K562 (cell line): ENCODE data around the gene USP48. TPM values are rescaled to one million over a fixed set of nuclear protein-coding genes. Genes with fewer than 3 reads are reported as not detected.

Experiments
- FOXA3 ChIP-seq, 2 experiments: fragments of 450-650 bp in 1 of 2; sonication (generic) in 1 of 2; formaldehyde crosslinking; IDR thresholded peaks in 1 of 2; conservative IDR thresholded peaks in 1 of 2; 2 replicates each; pipeline versions ENCODE4 v1.4.0 to v1.8.0; 2020 to 2022; ENCODE audit warnings: mild to moderate bottlenecking in 2 of 2, missing genetic modification reagents in 1 of 2
- GTF2F1 ChIP-seq: IDR thresholded peaks from 2 replicates; pipeline ENCODE4 v1.6.1; 2011; ENCODE audit warnings: low read depth, low read length, improper control_type of control experiment
- MCM5 ChIP-seq: fragments of 450-650 bp; IDR thresholded peaks from 2 replicates; pipeline ENCODE4 v1.6.1; 2016; ENCODE audit warnings: low read depth
- MED1 ChIP-seq: sonication (generic); formaldehyde crosslinking; IDR thresholded peaks from 2 replicates; pipeline ENCODE4 v1.8.1; 2023; ENCODE audit warnings: missing genetic modification reagents, borderline replicate concordance
- MTA1 ChIP-seq: fragments of 450-650 bp; IDR thresholded peaks from 2 replicates; pipeline ENCODE4 v1.6.1; 2017; ENCODE audit warnings: borderline replicate concordance
- POLR2A ChIP-seq: fragments of 450-650 bp; conservative IDR thresholded peaks from 2 replicates; pipeline ENCODE4 v1.6.1; 2016
- TCF3 ChIP-seq: sonication (generic); formaldehyde crosslinking; IDR thresholded peaks from 2 replicates; pipeline ENCODE4 v1.4.0; 2020; ENCODE audit warnings: mild to moderate bottlenecking, missing genetic modification reagents
- ZNF316 ChIP-seq: fragments of 450-650 bp; IDR thresholded peaks from 2 replicates; pipeline ENCODE4 v1.6.1; 2016
- polyA plus RNA-seq, 8 experiments: library from polyadenylated mRNA; depleted of rRNA in 4 of 8; stranded (reverse) in 5 of 8; unstranded in 3 of 8; fragments of >200 nt; fragmentation: Nextera tagmentation in 2 of 8; fragmentation: Illumina TruSeq in 1 of 8; extraction: Ambion mirVana in 2 of 8; extraction: Trizol in 1 of 8; gene quantifications; 2 replicates each; pipeline versions ENCODE4 v1.2.1 to v1.2.3, GENCODE V29; 2011 to 2014; ENCODE audit warnings: inconsistent platforms in 1 of 8, missing spikeins in 1 of 8
- total RNA-seq, 7 experiments: library from RNA; depleted of rRNA in 6 of 7; stranded (reverse); fragments of >200 nt in 6 of 7; fragmentation: Illumina TruSeq in 2 of 7; extraction: Trizol in 2 of 7; gene quantifications; 2 replicates each; pipeline versions ENCODE4 v1.2.1 to v1.2.3, GENCODE V29; 2011 to 2021; ENCODE audit warnings: low replicate concordance in 1 of 7
- TF ChIP-seq, protein P1 (sequence below): sonication (generic); formaldehyde crosslinking; IDR thresholded peaks from 2 replicates; pipeline ENCODE4 v1.8.1; 2023; ENCODE audit warnings: mild to moderate bottlenecking, missing genetic modification reagents
- TF ChIP-seq, protein P2 (sequence below), 2 experiments: fragments of 450-650 bp; IDR thresholded peaks; 2 replicates each; pipeline ENCODE4 v1.6.1; 2018; ENCODE audit warnings: mild to moderate bottlenecking in 2 of 2, low read depth in 1 of 2; ENCODE audit not compliant: partially characterized antibody in 2 of 2
- TF ChIP-seq, protein P3 (sequence below): sonication (generic); formaldehyde crosslinking; IDR thresholded peaks from 2 replicates; pipeline ENCODE4 v1.8.0; 2022; ENCODE audit warnings: mild to moderate bottlenecking, missing genetic modification reagents, borderline replicate concordance
- TF ChIP-seq, protein P4 (sequence below): sonication (generic); formaldehyde crosslinking; IDR thresholded peaks from 2 replicates; pipeline ENCODE4 v1.5.0; 2020; ENCODE audit warnings: missing genetic modification reagents
- TF ChIP-seq, protein P5 (sequence below): fragments of 250-450 bp; sonication (Bioruptor Pico); IDR thresholded peaks from 2 replicates; pipeline ENCODE4 v1.5.0; 2021; ENCODE audit warnings: mild to moderate bottlenecking, moderate library complexity

The USP48 gene
- total and polyA plus RNA-seq, 9 of the 15 experiments (the other 6 are each of a cell fraction or from before 2014, with no cell fraction given): 23.3 to 123 (median 106) TPM

DNA sequence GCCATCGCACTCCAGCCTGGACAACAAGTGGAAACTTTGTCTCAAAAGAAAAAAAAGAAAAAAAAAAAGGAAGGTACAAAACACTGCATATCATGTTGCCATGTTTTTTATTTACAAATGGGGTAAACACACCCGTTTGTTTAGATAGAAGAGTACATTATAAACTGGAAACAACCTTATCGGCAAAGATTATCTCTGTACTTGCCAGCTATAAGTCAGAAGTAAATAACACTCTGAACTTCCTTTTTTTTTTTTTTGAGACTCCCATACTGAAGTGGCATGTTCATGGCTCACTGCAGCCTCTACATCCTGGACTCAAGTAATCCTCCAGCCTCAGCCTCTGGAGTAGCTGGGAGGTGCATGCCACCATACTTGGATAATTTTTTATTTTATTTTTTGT, 21.9 kb downstream of the USP48 start (continued):
- TF ChIP-seq, protein P1, sequence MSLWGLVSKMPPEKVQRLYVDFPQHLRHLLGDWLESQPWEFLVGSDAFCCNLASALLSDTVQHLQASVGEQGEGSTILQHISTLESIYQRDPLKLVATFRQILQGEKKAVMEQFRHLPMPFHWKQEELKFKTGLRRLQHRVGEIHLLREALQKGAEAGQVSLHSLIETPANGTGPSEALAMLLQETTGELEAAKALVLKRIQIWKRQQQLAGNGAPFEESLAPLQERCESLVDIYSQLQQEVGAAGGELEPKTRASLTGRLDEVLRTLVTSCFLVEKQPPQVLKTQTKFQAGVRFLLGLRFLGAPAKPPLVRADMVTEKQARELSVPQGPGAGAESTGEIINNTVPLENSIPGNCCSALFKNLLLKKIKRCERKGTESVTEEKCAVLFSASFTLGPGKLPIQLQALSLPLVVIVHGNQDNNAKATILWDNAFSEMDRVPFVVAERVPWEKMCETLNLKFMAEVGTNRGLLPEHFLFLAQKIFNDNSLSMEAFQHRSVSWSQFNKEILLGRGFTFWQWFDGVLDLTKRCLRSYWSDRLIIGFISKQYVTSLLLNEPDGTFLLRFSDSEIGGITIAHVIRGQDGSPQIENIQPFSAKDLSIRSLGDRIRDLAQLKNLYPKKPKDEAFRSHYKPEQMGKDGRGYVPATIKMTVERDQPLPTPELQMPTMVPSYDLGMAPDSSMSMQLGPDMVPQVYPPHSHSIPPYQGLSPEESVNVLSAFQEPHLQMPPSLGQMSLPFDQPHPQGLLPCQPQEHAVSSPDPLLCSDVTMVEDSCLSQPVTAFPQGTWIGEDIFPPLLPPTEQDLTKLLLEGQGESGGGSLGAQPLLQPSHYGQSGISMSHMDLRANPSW (CRISPR knock-in tag): no peak
- TF ChIP-seq GTF2F1 (no peak), POLR2A (no peak), MCM5 (no peak), TCF3 (CRISPR knock-in tag) (no peak), MED1 (CRISPR knock-in tag) (no peak), FOXA3 (CRISPR knock-in tag; conservative IDR thresholded peaks at IDR 0.05 in 1 of 2, IDR thresholded peaks at IDR 0.05 in 1 of 2) (peak; percentile 44 to 73; a peak in 3 of 4 replicates), MTA1 (peak; percentile 71; the same call in 1 of the 2 replicates), ZNF316 (no peak)
- TF ChIP-seq, protein P2, sequence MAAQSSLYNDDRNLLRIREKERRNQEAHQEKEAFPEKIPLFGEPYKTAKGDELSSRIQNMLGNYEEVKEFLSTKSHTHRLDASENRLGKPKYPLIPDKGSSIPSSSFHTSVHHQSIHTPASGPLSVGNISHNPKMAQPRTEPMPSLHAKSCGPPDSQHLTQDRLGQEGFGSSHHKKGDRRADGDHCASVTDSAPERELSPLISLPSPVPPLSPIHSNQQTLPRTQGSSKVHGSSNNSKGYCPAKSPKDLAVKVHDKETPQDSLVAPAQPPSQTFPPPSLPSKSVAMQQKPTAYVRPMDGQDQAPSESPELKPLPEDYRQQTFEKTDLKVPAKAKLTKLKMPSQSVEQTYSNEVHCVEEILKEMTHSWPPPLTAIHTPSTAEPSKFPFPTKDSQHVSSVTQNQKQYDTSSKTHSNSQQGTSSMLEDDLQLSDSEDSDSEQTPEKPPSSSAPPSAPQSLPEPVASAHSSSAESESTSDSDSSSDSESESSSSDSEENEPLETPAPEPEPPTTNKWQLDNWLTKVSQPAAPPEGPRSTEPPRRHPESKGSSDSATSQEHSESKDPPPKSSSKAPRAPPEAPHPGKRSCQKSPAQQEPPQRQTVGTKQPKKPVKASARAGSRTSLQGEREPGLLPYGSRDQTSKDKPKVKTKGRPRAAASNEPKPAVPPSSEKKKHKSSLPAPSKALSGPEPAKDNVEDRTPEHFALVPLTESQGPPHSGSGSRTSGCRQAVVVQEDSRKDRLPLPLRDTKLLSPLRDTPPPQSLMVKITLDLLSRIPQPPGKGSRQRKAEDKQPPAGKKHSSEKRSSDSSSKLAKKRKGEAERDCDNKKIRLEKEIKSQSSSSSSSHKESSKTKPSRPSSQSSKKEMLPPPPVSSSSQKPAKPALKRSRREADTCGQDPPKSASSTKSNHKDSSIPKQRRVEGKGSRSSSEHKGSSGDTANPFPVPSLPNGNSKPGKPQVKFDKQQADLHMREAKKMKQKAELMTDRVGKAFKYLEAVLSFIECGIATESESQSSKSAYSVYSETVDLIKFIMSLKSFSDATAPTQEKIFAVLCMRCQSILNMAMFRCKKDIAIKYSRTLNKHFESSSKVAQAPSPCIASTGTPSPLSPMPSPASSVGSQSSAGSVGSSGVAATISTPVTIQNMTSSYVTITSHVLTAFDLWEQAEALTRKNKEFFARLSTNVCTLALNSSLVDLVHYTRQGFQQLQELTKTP (IDR thresholded peaks at IDR 0.05; ENCODE audit: low read depth in 1 of 2, partially characterized antibody in 2 of 2): peak in 1 of 2 experiments; percentile 53
- TF ChIP-seq, protein P3, sequence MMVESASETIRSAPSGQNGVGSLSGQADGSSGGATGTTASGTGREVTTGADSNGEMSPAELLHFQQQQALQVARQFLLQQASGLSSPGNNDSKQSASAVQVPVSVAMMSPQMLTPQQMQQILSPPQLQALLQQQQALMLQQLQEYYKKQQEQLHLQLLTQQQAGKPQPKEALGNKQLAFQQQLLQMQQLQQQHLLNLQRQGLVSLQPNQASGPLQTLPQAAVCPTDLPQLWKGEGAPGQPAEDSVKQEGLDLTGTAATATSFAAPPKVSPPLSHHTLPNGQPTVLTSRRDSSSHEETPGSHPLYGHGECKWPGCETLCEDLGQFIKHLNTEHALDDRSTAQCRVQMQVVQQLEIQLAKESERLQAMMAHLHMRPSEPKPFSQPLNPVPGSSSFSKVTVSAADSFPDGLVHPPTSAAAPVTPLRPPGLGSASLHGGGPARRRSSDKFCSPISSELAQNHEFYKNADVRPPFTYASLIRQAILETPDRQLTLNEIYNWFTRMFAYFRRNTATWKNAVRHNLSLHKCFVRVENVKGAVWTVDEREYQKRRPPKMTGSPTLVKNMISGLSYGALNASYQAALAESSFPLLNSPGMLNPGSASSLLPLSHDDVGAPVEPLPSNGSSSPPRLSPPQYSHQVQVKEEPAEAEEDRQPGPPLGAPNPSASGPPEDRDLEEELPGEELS (CRISPR knock-in tag): no peak
- TF ChIP-seq, protein P4, sequence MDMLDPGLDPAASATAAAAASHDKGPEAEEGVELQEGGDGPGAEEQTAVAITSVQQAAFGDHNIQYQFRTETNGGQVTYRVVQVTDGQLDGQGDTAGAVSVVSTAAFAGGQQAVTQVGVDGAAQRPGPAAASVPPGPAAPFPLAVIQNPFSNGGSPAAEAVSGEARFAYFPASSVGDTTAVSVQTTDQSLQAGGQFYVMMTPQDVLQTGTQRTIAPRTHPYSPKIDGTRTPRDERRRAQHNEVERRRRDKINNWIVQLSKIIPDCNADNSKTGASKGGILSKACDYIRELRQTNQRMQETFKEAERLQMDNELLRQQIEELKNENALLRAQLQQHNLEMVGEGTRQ (CRISPR knock-in tag): no peak
- TF ChIP-seq, protein P5, sequence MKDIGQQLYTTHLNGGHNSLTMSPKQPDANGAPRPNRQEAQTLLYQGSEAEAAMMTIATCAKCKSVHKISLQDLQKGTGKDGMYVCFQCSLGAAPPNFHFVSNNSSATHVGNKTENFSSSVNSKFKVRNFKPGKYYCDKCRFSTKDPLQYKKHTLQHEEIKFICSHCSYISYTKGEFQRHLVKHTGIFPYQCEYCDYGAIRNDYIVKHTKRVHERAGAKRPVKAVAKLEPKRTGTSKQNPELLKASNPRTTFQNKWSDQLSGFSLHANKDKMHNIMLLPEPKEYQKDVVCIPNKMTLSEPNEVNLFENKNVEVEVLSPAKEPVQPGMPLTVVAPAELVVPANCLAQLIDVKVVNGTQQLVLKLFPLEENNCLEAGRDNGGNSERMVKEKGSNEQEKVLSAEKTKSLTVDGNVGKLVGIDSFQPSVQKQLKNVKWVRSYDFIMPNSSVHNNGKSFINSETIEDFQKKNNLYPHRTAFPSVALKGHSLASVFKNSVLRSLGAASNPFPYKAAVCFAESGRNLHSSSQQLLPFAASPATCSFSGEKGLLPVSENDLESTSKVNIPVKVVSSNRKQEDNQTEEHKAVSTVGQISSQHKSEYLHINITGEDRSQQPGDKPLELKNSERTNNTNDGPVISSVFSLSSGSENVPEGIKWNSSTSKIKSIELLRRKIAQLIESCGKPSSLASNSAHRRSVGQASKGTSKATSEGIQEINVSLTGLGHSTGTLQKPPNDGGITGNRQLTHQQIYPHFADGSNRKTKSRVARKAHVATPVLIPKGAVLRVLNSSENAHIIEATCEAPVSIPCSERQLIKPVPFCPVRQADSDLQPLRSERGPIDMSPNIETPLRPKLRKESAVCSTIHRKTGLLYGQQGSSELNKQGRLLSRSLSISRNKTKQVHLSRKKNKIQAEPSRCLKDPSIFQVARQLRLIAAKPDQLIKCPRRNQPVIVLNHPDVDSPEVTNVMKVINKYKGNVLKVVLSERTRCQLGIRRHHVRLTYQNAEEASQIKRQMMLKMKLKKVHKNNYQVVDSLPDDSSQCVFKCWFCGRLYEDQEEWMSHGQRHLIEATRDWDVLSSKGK (CRISPR knock-in tag): no peak
